Ovary (tissue), 9 donors: ENCODE measurements around the gene SNX18. TPM values are rescaled to one million over a fixed set of nuclear protein-coding genes. Genes with fewer than 3 reads are reported as not detected.

Experiments used
- DNase-seq, 5 donors: peaks; one replicate each; pipeline ENCODE4 v3.0.0-alpha.2; 2019 to 2020
- H3K27ac ChIP-seq, 2 donors: fragments of 200-600 bp; one replicate each; pipeline versions ENCODE4 v1.5.1 to v1.8.0; 2019 to 2022
- H3K27me3 ChIP-seq: fragments of 200-600 bp; one replicate; pipeline ENCODE4 v1.8.0; 2022
- H3K36me3 ChIP-seq: fragments of 200-600 bp; sonication (generic); one replicate; pipeline ENCODE4 v1.5.1; 2019
- H3K4me1 ChIP-seq: one replicate; pipeline ENCODE4 v1.8.1; 2013; ENCODE audit warnings: mild to moderate bottlenecking, moderate library complexity; ENCODE audit not compliant: insufficient read depth
- H3K4me3 ChIP-seq: fragments of 200-600 bp; sonication (generic); one replicate; pipeline ENCODE4 v1.5.1; 2017
- H3K9me3 ChIP-seq, 2 donors: fragments of 200-600 bp in 1 of 2; sonication (generic) in 1 of 2; one replicate each; pipeline versions ENCODE4 v1.5.1 to v1.8.1; 2013 to 2019; ENCODE audit warnings: mild to moderate bottlenecking in 1 of 2, moderate library complexity in 1 of 2
- EP300 ChIP-seq: sonication (generic); formaldehyde crosslinking; IDR thresholded peaks from one replicate; pipeline ENCODE4 v1.6.1; 2017; ENCODE audit warnings: antibody characterized with exemption
- POLR2A ChIP-seq: fragments of 450-650 bp; IDR thresholded peaks from one replicate; pipeline ENCODE4 v1.6.1; 2017; ENCODE audit warnings: antibody characterized with exemption, mild to moderate bottlenecking, moderate library complexity
- WGBS, 3 donors: extraction: QIAGEN DNeasy Blood & Tissue Kit in 1 of 3; methylation state at CpG; one replicate each; pipeline versions ENCODE4 v1.1.5 to v1.1.7; 2013 to 2017; 5-methylcytosine and 5-hydroxymethylcytosine counted together
- intact Hi-C, 4 donors: fragments of 100-400 bp; cut with DNase I; formaldehyde crosslinking; loops; one replicate each; pipeline versions ENCODE4 v1.11.0 to v1.15.1; 2022 to 2023
- polyA plus RNA-seq, 2 donors: library from polyadenylated mRNA; stranded (reverse); fragments of 200-250 nt in 1 of 2; fragments of 350-450 nt in 1 of 2; fragmentation: Illumina TruSeq in 1 of 2; extraction: RNeasy Lipid Tissue Mini Kit (QIAGEN cat#74804) in 1 of 2; gene quantifications; one replicate each; pipeline ENCODE4 v1.2.3, GENCODE V29; 2013 to 2014
- total RNA-seq, 7 donors: library from RNA; depleted of rRNA in 2 of 7; stranded (reverse); fragments of >200 nt in 2 of 7; fragmentation: NEBNext Ultra II Directional in 3 of 7; extraction: Animal tissue kit (Norgen Biotek cat#: 25700) in 3 of 7; gene quantifications; one replicate each; pipeline versions ENCODE4 v1.1.0 to v1.2.4, GENCODE V29; 2016 to 2023
- TF ChIP-seq, protein P1 (sequence below), 3 donors: fragments of 450-650 bp in 2 of 3; fragments of 200-600 bp in 1 of 3; IDR thresholded peaks; one replicate each; pipeline versions ENCODE4 v1.5.1 to v1.8.0; 2016 to 2022; ENCODE audit warnings: antibody characterized with exemption in 3 of 3, mild to moderate bottlenecking in 1 of 3
- donor health status: DM: no; HTN: no; CAD: no; lungs with moderate emphysema.
- donor health status: DM: no; HTN: no; CAD: no.
- donor health status: Bipolar disorder and iron deficiency.
- donor health status: DM: yes; HTN: yes; CAD: no.
- donor health status: DM: no; HTN: no; CAD: no.
- donor health status: DM: yes; HTN: yes; CAD: no.

SNX18 gene
- total and polyA plus RNA-seq, 9 donors: 29.6 to 62.4 (median 45.0) TPM

DNA sequence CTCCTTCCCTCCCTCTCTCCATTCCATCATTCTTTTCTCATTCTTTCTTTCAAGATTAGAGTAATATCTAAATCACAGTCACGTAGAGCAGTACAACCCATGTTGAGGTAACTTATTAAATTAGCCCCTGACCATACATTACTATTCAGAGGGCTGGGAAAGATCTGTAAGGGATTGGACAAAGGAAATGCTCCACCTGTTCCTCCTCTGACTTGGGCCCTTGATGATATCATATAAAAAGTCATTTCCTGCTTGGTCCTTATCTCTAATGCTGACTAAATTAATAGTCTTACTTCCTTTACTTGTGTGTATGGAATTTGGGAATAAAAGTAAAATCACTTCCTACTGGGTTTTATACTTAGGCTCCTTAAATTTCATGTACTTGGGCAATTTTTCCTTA lies 40.8 kb downstream of the SNX18 start:
- H3K4me3 ChIP-seq: no peak overlapping the region
- no peaks in the 10 kb centered on the region for H3K36me3 ChIP-seq
- intact Hi-C loops: no loop called here
- DNase-seq: no peak
- no peaks in the 10 kb centered on the region for H3K4me1 ChIP-seq
- no peaks in the 10 kb centered on the region for H3K27me3 ChIP-seq
- H3K27ac ChIP-seq: no peak overlapping the region
- H3K9me3 ChIP-seq: no peaks in the 10 kb centered on the region
- WGBS, 3 donors: 16 to 43% (median 35%) methylated on average over 1 of the region's 1 CpG
- TF ChIP-seq, protein P1, sequence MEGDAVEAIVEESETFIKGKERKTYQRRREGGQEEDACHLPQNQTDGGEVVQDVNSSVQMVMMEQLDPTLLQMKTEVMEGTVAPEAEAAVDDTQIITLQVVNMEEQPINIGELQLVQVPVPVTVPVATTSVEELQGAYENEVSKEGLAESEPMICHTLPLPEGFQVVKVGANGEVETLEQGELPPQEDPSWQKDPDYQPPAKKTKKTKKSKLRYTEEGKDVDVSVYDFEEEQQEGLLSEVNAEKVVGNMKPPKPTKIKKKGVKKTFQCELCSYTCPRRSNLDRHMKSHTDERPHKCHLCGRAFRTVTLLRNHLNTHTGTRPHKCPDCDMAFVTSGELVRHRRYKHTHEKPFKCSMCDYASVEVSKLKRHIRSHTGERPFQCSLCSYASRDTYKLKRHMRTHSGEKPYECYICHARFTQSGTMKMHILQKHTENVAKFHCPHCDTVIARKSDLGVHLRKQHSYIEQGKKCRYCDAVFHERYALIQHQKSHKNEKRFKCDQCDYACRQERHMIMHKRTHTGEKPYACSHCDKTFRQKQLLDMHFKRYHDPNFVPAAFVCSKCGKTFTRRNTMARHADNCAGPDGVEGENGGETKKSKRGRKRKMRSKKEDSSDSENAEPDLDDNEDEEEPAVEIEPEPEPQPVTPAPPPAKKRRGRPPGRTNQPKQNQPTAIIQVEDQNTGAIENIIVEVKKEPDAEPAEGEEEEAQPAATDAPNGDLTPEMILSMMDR (IDR thresholded peaks at IDR 0.05): no peak
- no peak for TF ChIP-seq EP300
- no peak for TF ChIP-seq POLR2A

DNA sequence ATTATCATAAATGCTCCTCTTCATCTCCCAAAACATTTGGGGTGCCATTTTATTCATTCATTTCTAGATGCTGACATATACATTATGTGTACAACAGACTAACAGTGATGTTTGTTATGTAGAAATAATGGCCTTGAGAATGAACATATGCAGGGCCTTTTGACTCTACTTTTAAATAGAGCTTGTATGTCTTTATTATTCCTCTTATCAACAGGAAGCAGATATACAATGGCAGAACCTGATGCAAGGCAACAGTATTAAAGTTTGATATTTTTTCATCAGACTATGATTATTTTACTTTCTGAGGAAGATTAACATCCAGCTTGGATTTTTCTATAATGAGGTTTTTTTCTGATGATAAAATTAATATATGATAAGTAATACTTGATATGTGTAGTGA lies 44.1 kb downstream of the SNX18 start:
- no peak for DNase-seq
- TF ChIP-seq POLR2A: no peak
- TF ChIP-seq EP300: no peak
- TF ChIP-seq, protein P1 (IDR thresholded peaks at IDR 0.05): no peak
- Histone ChIP-seq H3K4me3 (no peak overlapping the region), H3K9me3 (no peaks in the 10 kb centered on the region), H3K27ac (no peak overlapping the region), H3K27me3 (no peaks in the 10 kb centered on the region), H3K36me3 (no peaks in the 10 kb centered on the region), H3K4me1 (no peaks in the 10 kb centered on the region)
- intact Hi-C loops: no loop called here

DNA sequence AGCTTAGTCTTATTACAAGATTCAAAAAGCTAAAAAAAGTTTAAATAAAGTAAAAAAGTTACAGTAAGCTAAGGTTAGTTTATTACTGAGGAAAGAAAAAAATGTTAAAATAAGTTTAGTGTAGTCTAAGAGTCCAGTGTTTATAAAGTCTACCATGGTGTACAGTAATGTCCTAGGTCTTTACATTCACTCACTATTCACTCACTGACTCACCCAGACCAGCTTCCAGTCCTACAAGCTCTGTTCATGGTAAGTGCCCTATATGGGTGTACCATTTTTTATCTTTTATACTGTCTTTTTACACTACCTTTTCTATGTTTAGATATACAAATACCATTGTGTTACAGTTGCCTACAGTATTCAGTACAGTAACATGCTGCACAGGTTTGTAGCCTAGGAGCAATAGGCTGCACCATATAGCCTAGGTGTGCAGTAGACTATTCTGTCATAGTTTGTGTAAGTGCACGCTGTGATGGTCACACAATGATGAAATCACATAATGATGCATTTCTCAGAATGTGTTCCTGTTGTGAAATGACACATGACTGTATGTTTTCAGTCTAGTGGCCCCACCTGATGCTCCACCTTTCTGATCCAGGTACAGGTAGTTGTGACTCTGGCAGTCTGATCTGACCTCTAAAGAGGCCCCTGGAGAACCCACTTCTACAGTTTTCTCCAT lies 45.7 kb downstream of the SNX18 start:
- Histone ChIP-seq H3K4me1 (no peaks in the 10 kb centered on the region), H3K27ac (no peak overlapping the region), H3K9me3 (no peaks in the 10 kb centered on the region), H3K36me3 (no peaks in the 10 kb centered on the region), H3K27me3 (no peaks in the 10 kb centered on the region), H3K4me3 (no peak overlapping the region)
- DNase-seq: no peak
- 97 to 100% (median 97%) methylated on average over 1 of the region's 1 CpG for WGBS, 3 donors
- intact Hi-C loops: no loop called here
- no peak for TF ChIP-seq EP300

DNA sequence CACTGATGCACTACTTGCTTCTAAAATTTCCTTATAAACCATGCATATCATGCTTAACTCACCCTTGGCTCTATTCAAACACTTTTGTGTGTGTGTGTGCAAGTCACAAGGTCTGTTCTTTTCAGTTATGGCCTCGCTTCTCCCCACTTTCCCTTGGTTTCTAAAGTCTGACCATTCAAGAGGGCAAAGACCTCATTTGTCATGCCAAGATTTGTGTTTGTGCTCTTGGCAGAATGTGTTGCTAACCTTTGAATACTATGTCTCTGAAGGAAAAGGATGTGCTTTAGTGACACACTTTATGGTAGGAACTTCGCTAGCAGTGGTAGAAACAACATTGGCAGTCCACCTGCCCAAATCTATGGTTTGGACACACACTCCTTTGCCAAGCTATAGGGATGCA lies 50.4 kb downstream of the SNX18 start:
- Histone ChIP-seq H3K27ac (no peak overlapping the region), H3K4me1 (peaks cover 3% of the 10 kb centered on the region), H3K36me3 (no peaks in the 10 kb centered on the region), H3K4me3 (no peak overlapping the region), H3K27me3 (no peaks in the 10 kb centered on the region), H3K9me3 (no peaks in the 10 kb centered on the region)
- WGBS, 3 donors: 95 to 100% (median 98%) methylated on average over 2 of the region's 2 CpGs
- intact Hi-C loops: no loop called here
- TF ChIP-seq POLR2A: no peak
- TF ChIP-seq EP300: no peak
- DNase-seq: no peak

DNA sequence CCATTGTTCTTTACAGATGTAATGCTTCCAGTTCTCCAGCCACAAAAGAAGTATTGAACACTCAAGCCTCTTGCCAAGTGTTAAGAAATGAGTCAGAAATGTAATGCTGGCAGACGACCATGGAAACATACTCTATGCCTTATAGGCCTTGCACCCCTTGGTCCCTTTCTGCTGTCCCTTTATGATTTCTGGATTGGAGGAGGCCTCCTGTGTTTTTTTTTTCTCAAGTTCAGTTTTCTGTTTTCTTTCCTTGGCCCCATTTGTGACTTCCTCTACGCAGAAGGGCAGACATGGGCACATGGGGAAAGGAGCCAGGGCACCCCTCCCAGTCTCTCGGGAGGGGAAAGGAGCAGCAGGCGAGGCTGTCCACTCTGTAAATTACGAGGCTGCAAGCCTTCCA lies 53.4 kb downstream of the SNX18 start:
- Histone ChIP-seq H3K4me1 (peaks cover 3% of the 10 kb centered on the region), H3K4me3 (no peak overlapping the region), H3K9me3 (no peaks in the 10 kb centered on the region), H3K36me3 (no peaks in the 10 kb centered on the region), H3K27ac (no peak overlapping the region), H3K27me3 (no peaks in the 10 kb centered on the region)
- WGBS, 3 donors: 29 to 61% (median 44%) methylated on average over 5 of the region's 5 CpGs
- DNase-seq: peak in 3 of 5 donors; percentile 22 to 38 (median 24)
- intact Hi-C loops: no loop called here
- no peak for TF ChIP-seq POLR2A
- TF ChIP-seq, protein P1 (IDR thresholded peaks at IDR 0.05): no peak
- TF ChIP-seq EP300: no peak
